H1 (cell line): ENCODE data around the gene MOGAT3. TPM values are rescaled to one million over a fixed set of nuclear protein-coding genes. Genes with fewer than 3 reads are reported as not detected.
A peak's percentile ranks its signal among the peaks of the same experiment; 100 is the strongest.
"Not testable (repeated sequence)": the region's sequence is repeated elsewhere in the genome, so short reads cannot be mapped to it uniquely, and the experiment has no call there.

ENCODE experiments used
- CTCF ChIA-PET: fragments of 300-600 bp; sonication (Branson Sonifier 250); formaldehyde crosslinking; loops from one replicate; lab custom pipeline; 2021; ENCODE audit not compliant: partially characterized antibody; lab: Charles Lee
- POLR2A ChIA-PET: fragments of 300-600 bp; sonication (Branson Sonifier 250); formaldehyde crosslinking; loops from one replicate; lab custom pipeline; 2021; ENCODE audit warnings: inconsistent platforms; ENCODE audit not compliant: partially characterized antibody; lab: Charles Lee
- DNase-seq, 2 experiments: peaks; one replicate each; pipeline versions ENCODE4 v3.0.0 to v3.0.0-alpha.2; 2010 to 2022; ENCODE audit warnings: low spot score in 2 of 2, low read depth in 1 of 2, mixed read lengths in 1 of 2
- FAIRE-seq: peaks from 2 replicates; lab custom pipeline; 2011; peaks lifted over from hg19 to GRCh38; lab: Jason Lieb, UNC
- H2AFZ ChIP-seq: 2 replicates; pipeline ENCODE4 v1.8.1; 2012; ENCODE audit warnings: low read length, inconsistent platforms
- H2AK5ac ChIP-seq: 2 replicates; pipeline ENCODE4 v1.6.1; 2013; ENCODE audit warnings: low read depth, low read length
- H2BK120ac ChIP-seq: replicated peaks from 2 replicates; pipeline ENCODE3; 2013; ENCODE audit warnings: low read depth, low read length, inconsistent platforms
- H2BK12ac ChIP-seq: 2 replicates; pipeline ENCODE4 v1.6.1; 2013; ENCODE audit warnings: low read depth, low read length
- H2BK15ac ChIP-seq: 2 replicates; pipeline ENCODE4 v1.6.1; 2013; ENCODE audit warnings: low read length
- H2BK20ac ChIP-seq: 2 replicates; pipeline ENCODE4 v1.6.1; 2013; ENCODE audit warnings: low read length
- H2BK5ac ChIP-seq: 2 replicates; pipeline ENCODE4 v1.6.1; 2013; ENCODE audit warnings: low read depth, low read length
- H3K14ac ChIP-seq: 2 replicates; pipeline ENCODE4 v1.6.1; 2013; ENCODE audit warnings: inconsistent platforms; ENCODE audit not compliant: insufficient read length
- H3K18ac ChIP-seq: 2 replicates; pipeline ENCODE4 v1.6.1; 2013; ENCODE audit warnings: low read length; ENCODE audit errors: extremely low read depth
- H3K23ac ChIP-seq: 2 replicates; pipeline ENCODE4 v1.6.1; 2013; ENCODE audit warnings: inconsistent platforms; ENCODE audit not compliant: insufficient read length
- H3K23me2 ChIP-seq: 2 replicates; pipeline ENCODE4 v1.6.1; 2013; ENCODE audit warnings: low read depth, low read length
- H3K27ac ChIP-seq: 2 replicates; pipeline ENCODE4 v1.6.1; 2011; ENCODE audit warnings: low read depth, low read length, inconsistent platforms
- H3K27me3 ChIP-seq, 4 experiments: replicated peaks in 1 of 4; 1 replicate in 1 of 4; 2 replicates in 3 of 4; pipeline versions ENCODE4 v1.6.1 to v1.8.1; 2011 to 2013; ENCODE audit warnings: low read length in 3 of 4, mild to moderate bottlenecking in 3 of 4, inconsistent platforms in 2 of 4, mixed read lengths in 2 of 4, moderate library complexity in 1 of 4; ENCODE audit not compliant: control insufficient read depth in 3 of 4, insufficient read depth in 3 of 4; ENCODE audit errors: extremely low read depth in 1 of 4
- H3K36me3 ChIP-seq, 4 experiments: 2 replicates each; pipeline versions ENCODE4 v1.6.1 to v1.8.1; 2011 to 2013; ENCODE audit warnings: mild to moderate bottlenecking in 4 of 4, low read length in 3 of 4, moderate library complexity in 2 of 4, control low read depth in 1 of 4, inconsistent platforms in 1 of 4; ENCODE audit not compliant: insufficient read depth in 4 of 4, control insufficient read depth in 2 of 4
- H3K4ac ChIP-seq: replicated peaks from 2 replicates; pipeline ENCODE3; 2013; ENCODE audit warnings: low read length, low read depth, mixed read lengths, inconsistent platforms; ENCODE audit not compliant: insufficient read length
- H3K4me1 ChIP-seq, 4 experiments: replicated peaks in 1 of 4; 1 replicate in 1 of 4; 2 replicates in 3 of 4; pipeline versions ENCODE4 v1.6.1 to v1.8.1; 2011 to 2013; ENCODE audit warnings: low read length in 3 of 4, inconsistent platforms in 2 of 4, mixed read lengths in 1 of 4; ENCODE audit not compliant: insufficient read depth in 4 of 4, control insufficient read depth in 3 of 4
- H3K4me2 ChIP-seq, 2 experiments: 2 replicates each; pipeline versions ENCODE4 v1.6.1 to v1.8.1; 2011 to 2013; ENCODE audit warnings: low read depth in 2 of 2, low read length in 2 of 2, control low read depth in 1 of 2, inconsistent platforms in 1 of 2, mild to moderate bottlenecking in 1 of 2; ENCODE audit not compliant: insufficient read depth in 1 of 2
- H3K4me3 ChIP-seq, 4 experiments: fragments of 200-600, 300-600 bp in 1 of 4; sonication (generic), shearing (Covaris generic), sonication (Bioruptor Twin) in 1 of 4; 2 replicates each; pipeline versions ENCODE4 v1.5.1 to v1.8.1; 2011 to 2016; ENCODE audit warnings: low read length in 4 of 4, low read depth in 3 of 4, control low read depth in 2 of 4, inconsistent platforms in 2 of 4, mild to moderate bottlenecking in 2 of 4, mixed read lengths in 1 of 4, moderate library complexity in 1 of 4; ENCODE audit not compliant: insufficient read depth in 2 of 4; ENCODE audit errors: extremely low read depth in 1 of 4
- H3K56ac ChIP-seq: replicated peaks from 2 replicates; pipeline ENCODE3; 2013; ENCODE audit warnings: low read depth, mild to moderate bottlenecking, mixed read lengths, low read length, inconsistent platforms; ENCODE audit not compliant: insufficient read length
- H3K79me1 ChIP-seq: 2 replicates; pipeline ENCODE4 v1.6.1; 2013; ENCODE audit warnings: low read depth, low read length, control low read depth
- H3K79me2 ChIP-seq, 2 experiments: 2 replicates each; pipeline versions ENCODE4 v1.6.1 to v1.8.1; 2012 to 2013; ENCODE audit warnings: low read length in 2 of 2, mild to moderate bottlenecking in 2 of 2, inconsistent platforms in 1 of 2; ENCODE audit not compliant: insufficient read depth in 2 of 2, control insufficient read depth in 1 of 2
- H3K9ac ChIP-seq, 4 experiments: replicated peaks in 1 of 4; 1 replicate in 1 of 4; 2 replicates in 3 of 4; pipeline versions ENCODE4 v1.6.1 to v1.8.1; 2011 to 2013; ENCODE audit warnings: low read depth in 3 of 4, low read length in 3 of 4, control low read depth in 2 of 4, mild to moderate bottlenecking in 2 of 4, moderate library complexity in 2 of 4, inconsistent platforms in 1 of 4; ENCODE audit errors: extremely low read depth in 1 of 4
- H3K9me3 ChIP-seq, 2 experiments: 2 replicates each; pipeline versions ENCODE4 v1.6.1 to v1.8.1; 2012 to 2013; ENCODE audit warnings: mild to moderate bottlenecking in 2 of 2, moderate library complexity in 2 of 2, control low read depth in 1 of 2, inconsistent platforms in 1 of 2, low read depth in 1 of 2, low read length in 1 of 2, mixed read lengths in 1 of 2; ENCODE audit not compliant: insufficient read depth in 2 of 2
- H4K20me1 ChIP-seq, 2 experiments: replicated peaks in 1 of 2; 2 replicates each; pipeline versions ENCODE3 to v1.8.1; 2011 to 2013; ENCODE audit warnings: inconsistent platforms in 2 of 2, low read length in 2 of 2, mild to moderate bottlenecking in 1 of 2; ENCODE audit not compliant: insufficient read depth in 2 of 2, control insufficient read depth in 1 of 2
- H4K5ac ChIP-seq: 2 replicates; pipeline ENCODE4 v1.6.1; 2013; ENCODE audit warnings: low read length, low read depth, mixed read lengths, inconsistent platforms; ENCODE audit not compliant: insufficient read length
- H4K8ac ChIP-seq: 2 replicates; pipeline ENCODE4 v1.8.0; 2013; ENCODE audit warnings: mild to moderate bottlenecking, moderate library complexity, low read length, inconsistent platforms; ENCODE audit not compliant: insufficient read depth; ENCODE audit errors: extremely low read depth
- H4K91ac ChIP-seq: replicated peaks from 2 replicates; pipeline ENCODE3; 2013; ENCODE audit warnings: low read length, mixed read lengths, inconsistent platforms; ENCODE audit not compliant: insufficient read length
- WGBS, 2 experiments: shearing (Covaris generic) in 1 of 2; methylation state at CpG; one replicate each; pipeline versions ENCODE4 v1.1.6 to v1.1.7; 2013 to 2015; ENCODE audit warnings: low lambda C conversion rate in 2 of 2, mixed read lengths in 2 of 2, inconsistent platforms in 1 of 2, low coverage in 1 of 2, missing lambda C conversion rate in 1 of 2; ENCODE audit not compliant: insufficient replicate concordance in 2 of 2, insufficient coverage in 1 of 2, insufficient read length in 1 of 2; ENCODE audit errors: extremely low coverage in 1 of 2, missing lambda C conversion rate in 1 of 2; 5-methylcytosine and 5-hydroxymethylcytosine counted together
- polyA plus RNA-seq, 7 experiments: library from polyadenylated mRNA; depleted of rRNA in 3 of 7; stranded (reverse) in 5 of 7; unstranded in 2 of 7; fragments of >200 nt in 5 of 7; fragments of 200-250 nt in 2 of 7; gene quantifications; 1 replicate in 5 of 7; 2 replicates in 1 of 7; 4 replicates in 1 of 7; pipeline versions ENCODE4 v1.2.1 to v1.2.3, GENCODE V29; 2011 to 2013; ENCODE audit warnings: missing spikeins in 2 of 7, mixed read lengths in 2 of 7
- total RNA-seq: library from RNA; stranded (reverse); fragmentation: NEBNext Ultra II Directional; extraction: Animal tissue kit (Norgen Biotek cat#: 25700); gene quantifications from 2 replicates; pipeline ENCODE4 v1.2.1, GENCODE V29; 2021

Gene MOGAT3
- total and polyA plus RNA-seq, 2 of the 8 experiments (the other 6 are each of a cell fraction or from before 2014, with no cell fraction given), result 0.21 to 0.82 TPM

- not testable (repeated sequence) for H2BK5ac ChIP-seq, FAIRE-seq, H3K79me1 ChIP-seq, H3K56ac ChIP-seq, DNase-seq, H3K4me3 ChIP-seq, H3K9ac ChIP-seq, H4K91ac ChIP-seq, H2BK120ac ChIP-seq, H3K36me3 ChIP-seq, H3K23me2 ChIP-seq, H4K5ac ChIP-seq, H3K18ac ChIP-seq, H4K8ac ChIP-seq, H3K27ac ChIP-seq, H3K14ac ChIP-seq, H3K79me2 ChIP-seq, H2BK20ac ChIP-seq, H2BK15ac ChIP-seq, H4K20me1 ChIP-seq, H3K23ac ChIP-seq, H3K9me3 ChIP-seq, H2AFZ ChIP-seq, H3K4me2 ChIP-seq, H2AK5ac ChIP-seq, H3K4ac ChIP-seq
- 95% methylated on average over 7 of the region's 10 CpGs; no CpG with 5 or more reads in 1 of the 2 experiments for WGBS, 2 experiments
- Histone ChIP-seq H3K4me1 (peaks cover 5 to 20% (median 13%) of the 10 kb centered on the region in 4 experiments), H2BK12ac (0 out of 2 replicates have a peak overlapping the region, but pooled peaks have one; percentile 55), H3K27me3 (peaks cover 0 to 16% (median 9%) of the 10 kb centered on the region in 4 experiments; a peak in 5 of 7 replicates)
- CTCF ChIA-PET, result interaction anchor here (1.1 to 12.3 kb wide), 6 partner anchors 7 to 58 kb away, joined by 4 to 168 read pairs (median 6); no protein-coding TSS in a partner anchor
- POLR2A ChIA-PET, result interaction anchor here (0.6 to 2.0 kb wide), 10 partner anchors 8 to 114 kb away, joined by 3 to 7 read pairs (median 4); partner anchors contain the start of genes NAT16 and TRIM56
Observed at GRCh38 chr7:101199522-101199921, 1.3 kb downstream of the MOGAT3 start.
